ENCODE data around the gene TIMM8A.
"Not testable (repeated sequence)": the region's sequence is repeated elsewhere in the genome, so short reads cannot be mapped to it uniquely, and the experiment has no call there.

The TIMM8A gene

DNA sequence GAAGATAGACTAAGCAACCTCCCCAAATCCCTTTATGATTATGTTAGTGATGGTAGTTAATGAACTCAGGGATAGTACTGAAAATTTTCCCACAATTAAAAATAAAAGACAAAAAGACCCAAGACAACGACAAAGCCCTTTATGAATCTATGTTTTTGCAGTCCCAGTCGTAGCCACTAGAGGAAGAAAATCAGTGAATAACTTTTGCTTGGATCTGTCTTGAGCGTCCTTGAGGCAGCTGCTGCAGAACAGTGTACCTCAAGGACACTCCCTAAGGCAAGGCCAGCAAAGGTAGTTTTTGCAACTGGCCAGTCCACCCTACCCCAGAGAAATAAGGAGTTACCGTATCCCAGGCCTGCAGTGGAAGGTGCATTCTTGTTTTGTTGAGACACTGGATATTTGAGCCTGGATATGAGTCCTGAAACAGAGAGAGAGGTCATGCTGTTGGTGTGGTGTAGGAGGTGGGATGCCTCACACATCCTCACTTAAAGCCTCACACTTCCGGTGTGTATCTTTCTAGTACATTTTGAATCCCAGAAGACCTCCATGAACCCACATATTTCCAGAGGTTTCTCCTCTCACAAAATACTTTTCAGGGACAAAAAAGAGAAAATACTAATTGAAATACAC, 8.7 kb upstream of the TIMM8A start:
- no peak for DNase-seq

- DNase-seq: no peak
These were observed 636 bp upstream of the TIMM8A start for GRCh38 chrX:101349193-101349562.

GRCh38 chrX:101347859-101348451, 587 bp downstream of the TIMM8A start:
- DNase-seq: no peak

DNA sequence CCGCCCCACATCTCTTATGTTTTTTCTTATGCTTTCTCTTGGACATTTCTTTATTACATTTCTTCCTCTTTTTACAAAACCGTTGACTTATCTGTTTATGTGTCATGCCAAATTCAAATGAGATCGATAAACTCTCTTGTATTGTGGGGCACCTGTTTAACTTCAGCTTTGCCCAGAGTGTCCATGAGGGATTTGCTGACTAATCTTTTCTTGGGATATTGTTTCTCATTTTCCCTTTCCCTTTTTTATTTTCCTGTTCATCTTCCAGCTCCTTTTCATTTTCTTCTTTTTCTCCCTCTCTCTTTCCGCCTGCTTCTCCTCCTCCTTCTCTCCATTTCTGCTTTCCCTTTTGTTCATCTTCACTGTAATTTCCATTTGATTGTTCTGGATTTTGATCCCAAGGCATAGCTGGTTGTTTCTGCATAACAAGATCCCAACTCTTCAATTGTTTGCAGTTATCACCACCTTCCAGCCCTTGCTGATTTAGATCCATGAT, 10.7 kb downstream of the TIMM8A start:
- no peak for DNase-seq

DNA sequence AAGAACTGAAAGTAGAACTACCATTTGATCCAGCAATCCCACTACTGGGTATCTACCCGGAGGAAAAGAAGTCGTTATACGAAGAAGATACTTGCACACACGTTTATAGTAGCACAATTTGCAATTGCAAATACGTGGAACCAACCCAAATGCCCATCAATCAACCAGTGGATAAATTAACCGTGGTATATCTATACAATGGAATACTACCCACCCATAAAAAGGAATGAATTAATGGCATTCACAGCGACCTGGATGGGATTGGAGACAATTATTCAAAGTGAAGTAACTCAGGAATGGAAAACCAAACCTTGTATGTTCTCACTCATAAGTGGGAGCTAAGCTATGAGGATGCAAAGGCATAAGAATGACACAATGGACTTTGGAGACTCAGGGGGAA, 14.2 kb downstream of the TIMM8A start:
- DNase-seq: not testable (repeated sequence)

DNA sequence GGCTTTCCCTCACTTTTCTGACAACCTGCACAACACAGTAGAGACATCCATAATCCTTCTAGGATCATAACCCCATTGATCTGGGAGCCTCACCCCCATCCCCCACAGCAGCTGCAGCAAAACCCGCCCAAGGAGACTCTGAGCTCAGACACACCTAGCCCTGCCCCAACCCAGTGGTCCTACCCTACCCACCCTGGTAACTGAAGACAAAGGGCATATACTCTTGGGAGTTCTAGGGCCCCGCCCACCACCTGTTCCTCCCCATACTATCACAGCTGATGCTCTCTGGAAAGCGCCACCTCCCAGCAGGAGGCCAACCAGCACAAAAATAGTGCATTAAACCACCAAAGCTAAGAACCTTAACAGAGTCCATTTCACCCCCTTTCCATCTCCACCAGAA, 21.9 kb downstream of the TIMM8A start:
- DNase-seq: not testable (repeated sequence)

GRCh38 chrX:101303790-101304189, 44.8 kb downstream of the TIMM8A start:
- DNase-seq: no peak
